Pancreas (tissue), 10 donors: ENCODE measurements around the gene ATPAF1. TPM values are rescaled to one million over a fixed set of nuclear protein-coding genes. Genes with fewer than 3 reads are reported as not detected.

Experiments used
- ATAC-seq, 4 donors: fragments of 200-7000 bp; cut with Tn5 transposase; one replicate each; pipeline versions ENCODE4 v1.8.0 to v1.9.1; 2020; ENCODE audit warnings: mild to moderate bottlenecking in 4 of 4, moderate library complexity in 4 of 4
- DNase-seq, 6 donors: peaks; one replicate each; pipeline ENCODE4 v3.0.0-alpha.2; 2020
- FAIRE-seq: peaks from 2 replicates; lab custom pipeline; 2012; peaks lifted over from hg19 to GRCh38; lab: Jason Lieb, UNC
- H3K27ac ChIP-seq, 4 donors: fragments of 200-600 bp; sonication (generic); 1 replicate in 3 of 4; 2 replicates in 1 of 4; pipeline versions ENCODE4 v1.5.0 to v1.8.0; 2020
- H3K27me3 ChIP-seq, 4 donors: fragments of 200-600 bp; one replicate each; pipeline ENCODE4 v1.8.0; 2021
- H3K36me3 ChIP-seq, 3 donors: fragments of 200-600 bp; sonication (generic) in 1 of 3; one replicate each; pipeline versions ENCODE4 v1.5.0 to v1.8.0; 2020 to 2021
- H3K4me1 ChIP-seq, 3 donors: fragments of 200-600 bp; one replicate each; pipeline ENCODE4 v1.8.0; 2021
- H3K4me3 ChIP-seq, 4 donors: fragments of 200-600 bp; sonication (generic) in 2 of 4; one replicate each; pipeline versions ENCODE4 v1.5.0 to v1.8.0; 2020 to 2021
- H3K9me3 ChIP-seq, 4 donors: fragments of 200-600 bp; one replicate each; pipeline ENCODE4 v1.8.0; 2021
- WGBS, 2 donors: extraction: QIAGEN DNeasy Blood & Tissue Kit; methylation state at CpG; one replicate each; pipeline ENCODE4 v1.1.7; 2013; 5-methylcytosine and 5-hydroxymethylcytosine counted together
- intact Hi-C, 3 donors: fragments of 100-400 bp; cut with DNase I; formaldehyde crosslinking; loops; one replicate each; pipeline versions ENCODE4 v1.11.1 to v1.14.2; 2022
- polyA plus RNA-seq, 2 donors: library from polyadenylated mRNA; stranded (reverse); fragments of 200-250 nt; gene quantifications; one replicate each; pipeline ENCODE4 v1.2.3, GENCODE V29; 2013
- total RNA-seq, 6 donors: library from RNA; stranded (reverse); fragmentation: NEBNext Ultra II Directional in 4 of 6; extraction: Animal tissue kit (Norgen Biotek cat#: 25700) in 4 of 6; gene quantifications; one replicate each; pipeline versions ENCODE4 v1.2.1 to v1.2.4, GENCODE V29; 2021 to 2023
- TF ChIP-seq, protein P1 (sequence below), 4 donors: fragments of 200-600 bp; sonication (generic) in 3 of 4; IDR thresholded peaks; one replicate each; pipeline versions ENCODE4 v1.5.0 to v1.8.0; 2021; ENCODE audit warnings: antibody characterized with exemption in 4 of 4
- donor health status: healthy with polysubstance abuse.
- donor health status: DM: no; HTN: no; CAD: no; lungs with moderate emphysema.
- donor health status: DM: no; HTN: no; CAD: no.
- donor health status: control.
- donor health status: control.
- donor health status: Bipolar disorder and iron deficiency.
- donor health status: DM: yes; HTN: yes; CAD: no.
- donor health status: DM: no; HTN: no; CAD: no.
- donor health status: DM: no; HTN: no; CAD: no.
- donor health status: DM: yes; HTN: yes; CAD: no.

ATPAF1 gene
- total and polyA plus RNA-seq, 8 donors, result 18.1 to 23.3 (median 21.5) TPM

DNA sequence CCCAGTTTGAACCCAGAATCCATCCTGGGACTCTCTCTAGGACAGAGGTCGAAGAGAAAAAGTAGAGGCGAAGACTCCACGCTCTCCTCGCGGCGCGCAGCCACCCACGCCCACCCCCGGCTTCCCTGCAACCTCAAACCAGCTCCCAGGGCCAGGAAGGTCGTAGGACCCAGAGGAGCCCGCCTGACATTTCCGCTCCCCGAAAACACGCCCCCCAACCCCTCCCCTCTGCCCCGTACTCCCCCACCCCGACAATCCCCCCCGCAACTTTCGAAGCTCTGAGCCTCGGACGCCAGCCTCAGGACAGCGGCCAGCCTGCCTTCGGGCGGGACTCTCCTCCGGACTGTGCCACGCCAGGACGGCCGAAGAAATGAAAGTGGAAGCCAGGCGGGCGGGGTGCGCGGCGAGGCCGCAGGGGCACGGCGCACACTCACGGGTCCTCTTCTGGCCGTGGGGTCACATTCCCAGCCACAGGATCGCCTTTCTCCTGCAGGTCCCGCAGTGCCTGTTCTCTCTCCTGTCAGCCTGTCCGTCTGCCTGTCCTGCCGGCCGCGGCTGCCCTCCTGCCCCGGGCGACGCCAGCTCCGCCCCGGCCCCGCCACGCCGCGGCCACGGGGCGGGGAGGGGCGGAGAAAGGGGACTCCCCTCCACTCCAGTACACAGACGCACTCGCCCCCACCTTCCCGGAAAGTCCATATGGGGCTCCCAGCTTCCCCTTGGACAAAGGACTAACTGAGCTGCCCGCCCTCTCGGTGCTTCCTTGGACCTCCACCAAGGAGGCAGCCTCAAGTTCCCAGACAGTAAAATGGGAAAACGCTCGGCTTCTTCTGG lies 51.7 kb downstream of the ATPAF1 start, which contains the start of gene MOB3C:
Gene MOB3C, minus strand, starts transcription at position 535 of the 831 bp plus-strand sequence. CDS start 3,490 bp downstream, outside the sequence.
- Histone ChIP-seq H3K9me3 (no peaks in the 10 kb centered on the region), H3K27ac (peak within 1 kb of the TSS; percentile 63 to 95 (median 86)), H3K36me3 (no peaks in the 10 kb centered on the region), H3K4me3 (peak within 1 kb of the TSS; percentile 67 to 76 (median 72)), H3K27me3 (no peaks in the 10 kb centered on the region), H3K4me1 (peaks cover 11 to 40% (median 14%) of the 10 kb centered on the region in 3 donors)
- no peak for FAIRE-seq
- ATAC-seq, result peak; percentile 65 to 80 (median 78)
- peak; percentile 75 to 89 (median 82) for DNase-seq
- intact Hi-C loops, result no loop called here
- 0% methylated on average over 34 to 62 of the region's 62 CpGs for WGBS, 2 donors
- TF ChIP-seq, protein P1, sequence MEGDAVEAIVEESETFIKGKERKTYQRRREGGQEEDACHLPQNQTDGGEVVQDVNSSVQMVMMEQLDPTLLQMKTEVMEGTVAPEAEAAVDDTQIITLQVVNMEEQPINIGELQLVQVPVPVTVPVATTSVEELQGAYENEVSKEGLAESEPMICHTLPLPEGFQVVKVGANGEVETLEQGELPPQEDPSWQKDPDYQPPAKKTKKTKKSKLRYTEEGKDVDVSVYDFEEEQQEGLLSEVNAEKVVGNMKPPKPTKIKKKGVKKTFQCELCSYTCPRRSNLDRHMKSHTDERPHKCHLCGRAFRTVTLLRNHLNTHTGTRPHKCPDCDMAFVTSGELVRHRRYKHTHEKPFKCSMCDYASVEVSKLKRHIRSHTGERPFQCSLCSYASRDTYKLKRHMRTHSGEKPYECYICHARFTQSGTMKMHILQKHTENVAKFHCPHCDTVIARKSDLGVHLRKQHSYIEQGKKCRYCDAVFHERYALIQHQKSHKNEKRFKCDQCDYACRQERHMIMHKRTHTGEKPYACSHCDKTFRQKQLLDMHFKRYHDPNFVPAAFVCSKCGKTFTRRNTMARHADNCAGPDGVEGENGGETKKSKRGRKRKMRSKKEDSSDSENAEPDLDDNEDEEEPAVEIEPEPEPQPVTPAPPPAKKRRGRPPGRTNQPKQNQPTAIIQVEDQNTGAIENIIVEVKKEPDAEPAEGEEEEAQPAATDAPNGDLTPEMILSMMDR (IDR thresholded peaks at IDR 0.05), result no peak

- no peaks in the 10 kb centered on the region for H3K9me3 ChIP-seq
- FAIRE-seq (no peak), DNase-seq (peak in 2 of 6 donors; percentile 31 to 43), ATAC-seq (no peak)
- H3K4me1 ChIP-seq, result peaks cover 11 to 47% (median 14%) of the 10 kb centered on the region in 3 donors
- peak overlapping the region; percentile 63 to 95 (median 86) for H3K27ac ChIP-seq
- peak overlapping the region; percentile 67 to 76 (median 72) for H3K4me3 ChIP-seq
- TF ChIP-seq, protein P1 (IDR thresholded peaks at IDR 0.05), result no peak
- WGBS, 2 donors, result 21 to 31% methylated on average over 3 of the region's 3 CpGs
- no peaks in the 10 kb centered on the region for H3K36me3 ChIP-seq
- H3K27me3 ChIP-seq, result no peaks in the 10 kb centered on the region
- intact Hi-C loops, result no loop called here
Observed at GRCh38 chr1:46615735-46616134, 52.4 kb downstream of the ATPAF1 start.

GRCh38 chr1:46615088-46615487 lies 53.1 kb downstream of the ATPAF1 start:
- TF ChIP-seq, protein P1 (IDR thresholded peaks at IDR 0.05), result no peak
- Histone ChIP-seq H3K36me3 (peaks cover 0 to under 1% (median 0%) of the 10 kb centered on the region in 3 donors), H3K4me1 (peaks cover 11 to 49% (median 14%) of the 10 kb centered on the region in 3 donors), H3K9me3 (no peaks in the 10 kb centered on the region), H3K27ac (peak overlapping the region in 2 of 4 donors; percentile 62 to 72), H3K27me3 (no peaks in the 10 kb centered on the region), H3K4me3 (peak overlapping the region in 3 of 4 donors; percentile 67 to 76 (median 72))
- intact Hi-C loops, result no loop called here
- 65 to 69% methylated on average over 2 of the region's 2 CpGs for WGBS, 2 donors
- FAIRE-seq (no peak), ATAC-seq (no peak), DNase-seq (no peak)

- FAIRE-seq (no peak), DNase-seq (no peak), ATAC-seq (no peak)
- TF ChIP-seq, protein P1 (IDR thresholded peaks at IDR 0.05), result no peak
- 48 to 64% methylated on average over 2 of the region's 2 CpGs for WGBS, 2 donors
- Histone ChIP-seq H3K9me3 (no peaks in the 10 kb centered on the region), H3K27ac (peak overlapping the region in 2 of 4 donors; percentile 62 to 72), H3K27me3 (no peaks in the 10 kb centered on the region), H3K4me3 (no peak overlapping the region), H3K4me1 (peaks cover 11 to 49% (median 14%) of the 10 kb centered on the region in 3 donors), H3K36me3 (peaks cover 0 to 5% (median 3%) of the 10 kb centered on the region in 3 donors)
- intact Hi-C loops, result no loop called here
Observed at GRCh38 chr1:46614604-46614984, 53.6 kb downstream of the ATPAF1 start.
